ENCODE measurements around the gene CNPY1. TPM values are rescaled to one million over a fixed set of nuclear protein-coding genes. Genes with fewer than 3 reads are reported as not detected.

Gene CNPY1
- total and polyA plus RNA-seq, 4 donors: not detected

DNA sequence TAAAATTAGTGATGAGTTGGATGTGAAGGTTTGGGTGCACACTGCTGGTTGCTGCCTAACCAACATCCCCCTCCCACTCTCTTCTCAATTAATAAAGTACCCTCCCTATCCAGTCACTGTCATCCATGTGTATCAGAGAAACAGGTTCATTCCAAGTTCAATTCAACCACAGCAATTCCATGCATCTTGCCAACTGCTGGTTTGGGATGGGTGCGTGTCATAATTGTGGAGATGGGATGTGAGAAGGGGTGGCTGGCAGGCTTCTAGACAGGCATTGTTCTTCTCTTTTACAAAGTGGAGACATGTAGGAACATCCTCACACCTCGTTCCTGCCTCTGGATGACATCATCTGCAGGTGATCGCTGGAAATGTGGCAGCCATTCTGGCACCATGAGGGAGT is 7.5 kb upstream of the CNPY1 start:
- H3K36me3 ChIP-seq (ENCODE audit: control insufficient read depth in 4 of 4, insufficient read depth in 4 of 4, low read length in 4 of 4): no peaks in the 10 kb centered on the region
- H3K27ac ChIP-seq (ENCODE audit: low read depth in 1 of 2, low read length in 1 of 2): no peak overlapping the region
- no peak overlapping the region for H3K9ac ChIP-seq (ENCODE audit: insufficient read depth in 1 of 2, low read length in 2 of 2)
- DNase-seq (no peak), ATAC-seq (ENCODE audit: insufficient read depth, low FRiP score) (no peak)
- H3K9me3 ChIP-seq (ENCODE audit: control insufficient read depth in 4 of 4, insufficient read depth in 3 of 4, low read length in 3 of 4): peaks cover 0 to 9% (median 0%) of the 10 kb centered on the region in 4 donors
- 90 to 91% methylated on average over 3 of the region's 3 CpGs for WGBS, 2 donors
- no peaks in the 10 kb centered on the region for H3K27me3 ChIP-seq (ENCODE audit: control insufficient read depth in 3 of 3, insufficient read depth in 3 of 3, low read length in 2 of 3)
- TF ChIP-seq, protein P1, sequence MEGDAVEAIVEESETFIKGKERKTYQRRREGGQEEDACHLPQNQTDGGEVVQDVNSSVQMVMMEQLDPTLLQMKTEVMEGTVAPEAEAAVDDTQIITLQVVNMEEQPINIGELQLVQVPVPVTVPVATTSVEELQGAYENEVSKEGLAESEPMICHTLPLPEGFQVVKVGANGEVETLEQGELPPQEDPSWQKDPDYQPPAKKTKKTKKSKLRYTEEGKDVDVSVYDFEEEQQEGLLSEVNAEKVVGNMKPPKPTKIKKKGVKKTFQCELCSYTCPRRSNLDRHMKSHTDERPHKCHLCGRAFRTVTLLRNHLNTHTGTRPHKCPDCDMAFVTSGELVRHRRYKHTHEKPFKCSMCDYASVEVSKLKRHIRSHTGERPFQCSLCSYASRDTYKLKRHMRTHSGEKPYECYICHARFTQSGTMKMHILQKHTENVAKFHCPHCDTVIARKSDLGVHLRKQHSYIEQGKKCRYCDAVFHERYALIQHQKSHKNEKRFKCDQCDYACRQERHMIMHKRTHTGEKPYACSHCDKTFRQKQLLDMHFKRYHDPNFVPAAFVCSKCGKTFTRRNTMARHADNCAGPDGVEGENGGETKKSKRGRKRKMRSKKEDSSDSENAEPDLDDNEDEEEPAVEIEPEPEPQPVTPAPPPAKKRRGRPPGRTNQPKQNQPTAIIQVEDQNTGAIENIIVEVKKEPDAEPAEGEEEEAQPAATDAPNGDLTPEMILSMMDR (IDR thresholded peaks at IDR 0.05; ENCODE audit: control extremely low read depth, extremely low read depth): no peak
- no peak overlapping the region for H3K4me3 ChIP-seq
- no peaks in the 10 kb centered on the region for H3K4me1 ChIP-seq (ENCODE audit: control insufficient read depth in 5 of 5, insufficient read depth in 5 of 5, low read length in 5 of 5)

DNA sequence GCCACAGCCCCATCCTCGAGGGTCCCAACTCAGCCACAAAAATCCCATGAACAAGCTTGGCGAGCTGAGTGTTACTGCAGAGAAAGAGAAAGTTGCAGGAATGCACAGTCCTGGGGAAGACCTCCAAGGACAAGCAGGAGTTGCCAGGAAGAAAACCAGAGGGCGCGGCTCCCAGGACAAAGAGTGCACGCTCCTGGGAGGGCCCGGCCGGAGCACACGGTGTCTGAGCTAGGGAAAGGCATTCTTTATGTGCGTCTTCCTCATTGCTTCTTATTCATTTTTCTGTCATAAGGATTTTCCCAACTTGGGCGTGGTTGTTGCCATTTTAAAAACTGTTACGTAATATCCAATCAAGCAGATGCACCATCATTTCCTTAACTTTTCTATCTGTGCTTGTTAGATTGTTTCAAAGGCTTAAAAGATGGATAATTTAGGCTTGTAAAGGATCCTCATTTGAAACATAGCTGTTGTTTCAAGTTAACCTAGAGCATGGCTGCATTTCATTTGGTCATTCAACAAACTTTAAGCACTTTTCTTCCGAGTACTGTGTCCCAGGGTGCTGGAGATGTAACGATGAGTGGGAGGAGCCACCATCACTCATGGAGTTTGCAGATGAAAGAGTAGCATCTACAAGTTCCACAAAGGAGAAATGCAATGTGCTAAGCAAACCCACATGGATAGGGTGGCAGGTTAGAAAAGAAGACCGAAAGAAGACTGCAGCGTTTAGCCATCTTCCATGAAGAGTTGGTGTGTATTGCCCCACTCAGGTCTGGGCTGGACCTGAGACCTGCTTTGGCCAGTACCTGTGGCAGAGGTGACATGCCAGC is 5.6 kb upstream of the CNPY1 start:
- WGBS, 2 donors: 74 to 85% methylated on average over 15 of the region's 15 CpGs
- ATAC-seq (ENCODE audit: insufficient read depth, low FRiP score) (no peak), DNase-seq (no peak)
- TF ChIP-seq, protein P1 (IDR thresholded peaks at IDR 0.05; ENCODE audit: control extremely low read depth, extremely low read depth): no peak
- Histone ChIP-seq H3K9ac (ENCODE audit: insufficient read depth in 1 of 2, low read length in 2 of 2) (no peak overlapping the region), H3K4me1 (ENCODE audit: control insufficient read depth in 5 of 5, insufficient read depth in 5 of 5, low read length in 5 of 5) (no peaks in the 10 kb centered on the region), H3K9me3 (ENCODE audit: control insufficient read depth in 4 of 4, insufficient read depth in 3 of 4, low read length in 3 of 4) (peaks cover 0 to 9% (median 0%) of the 10 kb centered on the region in 4 donors), H3K27ac (ENCODE audit: low read depth in 1 of 2, low read length in 1 of 2) (no peak overlapping the region), H3K36me3 (ENCODE audit: control insufficient read depth in 4 of 4, insufficient read depth in 4 of 4, low read length in 4 of 4) (no peaks in the 10 kb centered on the region), H3K27me3 (ENCODE audit: control insufficient read depth in 3 of 3, insufficient read depth in 3 of 3, low read length in 2 of 3) (no peaks in the 10 kb centered on the region), H3K4me3 (no peak overlapping the region)

DNA sequence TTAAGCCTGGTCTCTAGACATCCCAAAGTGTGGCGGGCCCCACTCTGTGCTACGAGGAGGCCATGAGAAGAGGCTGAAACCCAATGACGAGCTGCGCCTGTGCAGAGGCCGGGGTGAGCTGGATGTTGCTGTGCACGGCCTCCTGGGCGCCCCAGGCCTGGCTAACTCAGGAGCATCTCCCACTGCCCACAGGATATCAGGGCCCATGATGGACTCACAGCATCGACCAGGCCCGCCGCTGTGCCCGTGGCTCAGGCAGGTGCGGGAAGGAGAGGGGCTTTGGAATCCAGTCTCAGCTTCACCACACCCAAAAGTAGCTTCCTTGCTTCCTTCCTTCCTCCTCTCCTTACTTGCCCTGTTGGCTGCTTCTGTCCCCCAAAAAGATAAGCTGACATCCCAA is 4.6 kb upstream of the CNPY1 start:
- no peaks in the 10 kb centered on the region for H3K27me3 ChIP-seq (ENCODE audit: control insufficient read depth in 3 of 3, insufficient read depth in 3 of 3, low read length in 2 of 3)
- ATAC-seq (ENCODE audit: insufficient read depth, low FRiP score) (no peak), DNase-seq (no peak)
- H3K4me1 ChIP-seq (ENCODE audit: control insufficient read depth in 5 of 5, insufficient read depth in 5 of 5, low read length in 5 of 5): no peaks in the 10 kb centered on the region
- TF ChIP-seq, protein P1 (IDR thresholded peaks at IDR 0.05; ENCODE audit: control extremely low read depth, extremely low read depth): no peak
- no peak overlapping the region for H3K4me3 ChIP-seq
- H3K27ac ChIP-seq (ENCODE audit: low read depth in 1 of 2, low read length in 1 of 2): no peak overlapping the region
- peaks cover 0 to 9% (median 0%) of the 10 kb centered on the region in 4 donors for H3K9me3 ChIP-seq (ENCODE audit: control insufficient read depth in 4 of 4, insufficient read depth in 3 of 4, low read length in 3 of 4)
- H3K36me3 ChIP-seq (ENCODE audit: control insufficient read depth in 4 of 4, insufficient read depth in 4 of 4, low read length in 4 of 4): no peaks in the 10 kb centered on the region
- WGBS, 2 donors: 92 to 93% methylated on average over 12 of the region's 12 CpGs
- H3K9ac ChIP-seq (ENCODE audit: insufficient read depth in 1 of 2, low read length in 2 of 2): no peak overlapping the region
